IMR-90 (cell line): ENCODE data around the gene PDZD2. TPM values are rescaled to one million over a fixed set of nuclear protein-coding genes. Genes with fewer than 3 reads are reported as not detected.

Source experiments
- ATAC-seq: fragments of 200-7000 bp; cut with Tn5 transposase; 2 replicates; pipeline ENCODE4 v1.9.1; 2020; ENCODE audit warnings: low read depth, mild to moderate bottlenecking, moderate library complexity
- BruUV-seq: library from RNA; stranded (reverse); fragments of 400-500 nt; replicated peaks from 2 replicates; lab custom pipeline; 2021; lab: Mats Ljungman, UMichigan
- CTCF ChIA-PET: fragments of 300-600 bp; formaldehyde crosslinking; extraction: SDS; loops from one replicate; lab custom pipeline; 2021; ENCODE audit warnings: antibody characterized with exemption; lab: Yijun Ruan, JAX
- POLR2A ChIA-PET: fragments of 300-600 bp; sonication (Branson Sonifier 250); formaldehyde crosslinking; loops from one replicate; lab custom pipeline; 2022; ENCODE audit warnings: antibody characterized with exemption; ENCODE audit not compliant: unreplicated experiment; lab: Charles Lee
- DNase-seq: peaks from one replicate; pipeline ENCODE4 v3.0.0; 2013
- H2AFZ ChIP-seq: replicated peaks from 2 replicates; pipeline ENCODE3; 2013; ENCODE audit warnings: low read length, mild to moderate bottlenecking; ENCODE audit not compliant: poor library complexity
- H2AK5ac ChIP-seq: 2 replicates; pipeline ENCODE4 v1.6.1; 2013; ENCODE audit warnings: low read depth, low read length, inconsistent platforms
- H2AK9ac ChIP-seq: replicated peaks from 2 replicates; pipeline ENCODE3; 2013; ENCODE audit warnings: mild to moderate bottlenecking, low read depth, low read length, moderate library complexity; ENCODE audit not compliant: poor library complexity
- H2BK120ac ChIP-seq: 2 replicates; pipeline ENCODE4 v1.6.1; 2013; ENCODE audit warnings: low read depth, low read length, inconsistent platforms
- H2BK15ac ChIP-seq: 3 replicates; pipeline ENCODE4 v1.6.1; 2013; ENCODE audit warnings: low read depth, low read length, inconsistent platforms
- H2BK20ac ChIP-seq: 2 replicates; pipeline ENCODE4 v1.6.1; 2013; ENCODE audit warnings: low read depth, mild to moderate bottlenecking, inconsistent platforms, low read length, moderate library complexity
- H2BK5ac ChIP-seq: 2 replicates; pipeline ENCODE4 v1.6.1; 2013; ENCODE audit warnings: mild to moderate bottlenecking, low read depth, low read length, inconsistent platforms; ENCODE audit not compliant: poor library complexity, severe bottlenecking
- H3K14ac ChIP-seq: replicated peaks from 2 replicates; pipeline ENCODE4 v1.6.1; 2013; ENCODE audit warnings: low read depth, low read length, inconsistent platforms
- H3K18ac ChIP-seq: 2 replicates; pipeline ENCODE4 v1.6.1; 2013; ENCODE audit warnings: low read depth, low read length, control low read depth
- H3K23ac ChIP-seq: 2 replicates; pipeline ENCODE4 v1.6.1; 2013; ENCODE audit warnings: low read depth, low read length, inconsistent platforms
- H3K27ac ChIP-seq: 2 replicates; pipeline ENCODE4 v1.5.1; 2013; ENCODE audit warnings: mild to moderate bottlenecking, control low read depth, low read length; ENCODE audit not compliant: insufficient read depth
- H3K27me3 ChIP-seq: 2 replicates; pipeline ENCODE4 v1.6.1; 2013; ENCODE audit warnings: low read length; ENCODE audit not compliant: control insufficient read depth, insufficient read depth
- H3K36me3 ChIP-seq: 2 replicates; pipeline ENCODE4 v1.6.1; 2013; ENCODE audit warnings: low read length, mixed read lengths; ENCODE audit not compliant: control insufficient read depth, insufficient read depth
- H3K4ac ChIP-seq: 2 replicates; pipeline ENCODE4 v1.6.1; 2013; ENCODE audit warnings: low read depth, low read length, inconsistent platforms
- H3K4me1 ChIP-seq: 2 replicates; pipeline ENCODE4 v1.6.1; 2013; ENCODE audit warnings: low read length, mixed read lengths; ENCODE audit not compliant: control insufficient read depth, insufficient read depth
- H3K4me2 ChIP-seq: 2 replicates; pipeline ENCODE4 v1.6.1; 2013; ENCODE audit warnings: low read depth, mild to moderate bottlenecking, control low read depth, low read length, moderate library complexity
- H3K4me3 ChIP-seq: 2 replicates; pipeline ENCODE4 v1.5.1; 2013; ENCODE audit warnings: low read depth, mild to moderate bottlenecking, control low read depth, low read length, moderate library complexity; ENCODE audit not compliant: insufficient read depth
- H3K56ac ChIP-seq: 2 replicates; pipeline ENCODE4 v1.6.1; 2013; ENCODE audit warnings: low read length, inconsistent platforms; ENCODE audit not compliant: insufficient read depth; ENCODE audit errors: extremely low read depth
- H3K79me1 ChIP-seq, 2 experiments: 2 replicates each; pipeline ENCODE4 v1.6.1; 2013; ENCODE audit warnings: low read length in 2 of 2, inconsistent platforms in 1 of 2, low read depth in 1 of 2
- H3K9ac ChIP-seq: 2 replicates; pipeline ENCODE4 v1.6.1; 2013; ENCODE audit warnings: low read depth, low read length, control low read depth
- H3K9me1 ChIP-seq: 2 replicates; pipeline ENCODE4 v1.6.1; 2013; ENCODE audit warnings: low read length, inconsistent platforms; ENCODE audit not compliant: insufficient read depth
- H3K9me3 ChIP-seq: 2 replicates; pipeline ENCODE4 v1.6.1; 2013; ENCODE audit warnings: low read length; ENCODE audit not compliant: control insufficient read depth, insufficient read depth
- H4K20me1 ChIP-seq: 2 replicates; pipeline ENCODE4 v1.6.1; 2013; ENCODE audit warnings: low read length, inconsistent platforms; ENCODE audit not compliant: insufficient read depth
- H4K5ac ChIP-seq: 2 replicates; pipeline ENCODE4 v1.6.1; 2013; ENCODE audit warnings: mild to moderate bottlenecking, low read depth, low read length, control low read depth
- H4K8ac ChIP-seq, 2 experiments: 2 replicates each; pipeline ENCODE4 v1.6.1; 2013; ENCODE audit warnings: low read depth in 2 of 2, low read length in 2 of 2, control low read depth in 1 of 2, inconsistent platforms in 1 of 2
- H4K91ac ChIP-seq: 2 replicates; pipeline ENCODE4 v1.6.1; 2013; ENCODE audit warnings: low read depth, low read length, inconsistent platforms; ENCODE audit not compliant: insufficient read depth
- BHLHE40 ChIP-seq: fragments of 150-350 bp; IDR thresholded peaks from 2 replicates; pipeline ENCODE4 v1.6.1; 2016; ENCODE audit warnings: mild to moderate bottlenecking, low read depth, low read length
- CHD1 ChIP-seq: IDR thresholded peaks from 2 replicates; pipeline ENCODE4 v1.6.1; 2012; ENCODE audit warnings: low read depth, low read length, improper control_type of control experiment
- ELK1 ChIP-seq: fragments of 150-350 bp; IDR thresholded peaks from 2 replicates; pipeline ENCODE4 v1.6.1; 2016; ENCODE audit warnings: low read depth, mild to moderate bottlenecking, low read length, moderate library complexity, borderline replicate concordance
- MAFK ChIP-seq: IDR thresholded peaks from 2 replicates; pipeline ENCODE4 v1.6.1; 2012; ENCODE audit warnings: low read depth, low read length, improper control_type of control experiment
- MAZ ChIP-seq: IDR thresholded peaks from 2 replicates; pipeline ENCODE4 v1.6.1; 2012; ENCODE audit warnings: low read depth, mild to moderate bottlenecking, low read length, improper control_type of control experiment, moderate library complexity, borderline replicate concordance
- MXI1 ChIP-seq: IDR thresholded peaks from 2 replicates; pipeline ENCODE4 v1.6.1; 2012; ENCODE audit warnings: low read depth, mild to moderate bottlenecking, low read length, moderate library complexity, borderline replicate concordance
- RFX5 ChIP-seq: IDR thresholded peaks from 2 replicates; pipeline ENCODE4 v1.8.0; 2012; ENCODE audit warnings: low read depth, mild to moderate bottlenecking, low read length, moderate library complexity
- WGBS, 2 experiments: methylation state at CpG; one replicate each; pipeline versions ENCODE4 v1.1.5 to v1.1.7; 2013; ENCODE audit warnings: missing lambda C conversion rate in 2 of 2; ENCODE audit not compliant: insufficient read length in 1 of 2; ENCODE audit errors: extremely low coverage in 2 of 2; 5-methylcytosine and 5-hydroxymethylcytosine counted together
- dilution Hi-C: fragments of 300-500 bp; cut with HindIII; formaldehyde crosslinking; loops from one replicate; pipeline ENCODE4 v1.14.3; 2018; ENCODE audit warnings: low sequenced_read_pairs; ENCODE audit not compliant: unreplicated experiment
- in situ Hi-C: fragments of 300-500 bp; cut with MboI; formaldehyde crosslinking; loops from 3 replicates; pipeline ENCODE4 v1.14.3; 2019; ENCODE audit warnings: low sequenced_read_pairs, inconsistent platforms, mixed read lengths
- intact Hi-C: fragments of 100-400 bp; cut with micrococcal nuclease; formaldehyde crosslinking; loops from 2 replicates; pipeline ENCODE4 v1.10.0; 2022
- polyA plus RNA-seq, 3 experiments: library from polyadenylated mRNA; depleted of rRNA; stranded (reverse); fragments of >200 nt; gene quantifications; 2 replicates each; pipeline ENCODE4 v1.2.3, GENCODE V29; 2012; ENCODE audit warnings: low replicate concordance in 1 of 3
- total RNA-seq: library from RNA; depleted of rRNA; stranded (reverse); fragments of >200 nt; gene quantifications from 2 replicates; pipeline ENCODE4 v1.2.3, GENCODE V29; 2012

PDZD2 gene
- total and polyA plus RNA-seq, 2 of the 4 experiments (the other 2 are of a cell fraction), result under 0.01 to 0.02 TPM

GRCh38 chr5:31866166-31866565 is 227.2 kb downstream of the PDZD2 start:
- Histone ChIP-seq H4K8ac (no peak overlapping the region), H3K27me3 (peaks cover 22% of the 10 kb centered on the region), H3K9me1 (no peaks in the 10 kb centered on the region), H3K4me2 (no peak overlapping the region), H2AK9ac (no peak overlapping the region), H2AK5ac (no peak overlapping the region), H3K36me3 (no peaks in the 10 kb centered on the region), H3K4me3 (no peak overlapping the region), H3K56ac (no peak overlapping the region), H3K4ac (no peak overlapping the region), H4K5ac (no peak overlapping the region), H3K4me1 (no peaks in the 10 kb centered on the region), H3K14ac (no peak overlapping the region), H3K23ac (no peak overlapping the region), H3K9ac (no peak overlapping the region), H2BK20ac (no peak overlapping the region), H2AFZ (no peak overlapping the region), H4K91ac (no peak overlapping the region), H2BK5ac (no peak overlapping the region), H3K18ac (no peak overlapping the region), H3K79me1 (no peaks in the 10 kb centered on the region), H3K27ac (no peak overlapping the region), H2BK15ac (no peak overlapping the region), H3K9me3 (peaks cover 2% of the 10 kb centered on the region; the same call in 1 of the 2 replicates), H4K20me1 (no peaks in the 10 kb centered on the region), H2BK120ac (no peak overlapping the region)
- no peak for DNase-seq
- dilution Hi-C loops (no loop called here), intact Hi-C loops (no loop called here), in situ Hi-C loops (no loop called here)
- TF ChIP-seq MAFK (no peak), ELK1 (no peak), MAZ (no peak), CHD1 (no peak), RFX5 (no peak), BHLHE40 (no peak), MXI1 (no peak)
- no TSS peak for BruUV-seq
- no peak for ATAC-seq
- ChIA-PET CTCF (no interaction called here), POLR2A (no interaction called here)
- no CpG with 5 or more reads among the region's 10 CpGs for WGBS, 2 experiments
